Measurements from ENCODE around the gene TACR1. TPM values are rescaled to one million over a fixed set of nuclear protein-coding genes. Genes with fewer than 3 reads are reported as not detected.

TACR1 gene
- total and polyA plus RNA-seq, 2 donors (not counting 1 experiment from before 2014, with no cell fraction given) = 0.01 to 0.05 TPM

- no peak overlapping the region for H3K4me3 Mint-ChIP-seq
- POLR2A ChIA-PET = no interaction called here
- DNase-seq = no peak
Measured at GRCh38 chr2:75237296-75237695, 38.0 kb upstream of the TACR1 start.

GRCh38 chr2:75233965-75234364, 34.6 kb upstream of the TACR1 start:
- no peak for TF ChIP-seq CTCF (IDR thresholded peaks at IDR 0.05)
- TF ChIP-seq EZH2 (IDR thresholded peaks at IDR 0.05; ENCODE audit: borderline replicate concordance, insufficient read depth, low read depth, low read length, poor library complexity, severe bottlenecking) = no peak

More at GRCh38 chr2:75237296-75237695, 38.0 kb upstream of the TACR1 start:
- H3K27me3 ChIP-seq (replicated peaks in 1 of 4; ENCODE audit: control extremely low read depth in 1 of 4, control insufficient read depth in 3 of 4, insufficient read depth in 4 of 4, low read length in 3 of 4) = no peaks in the 10 kb centered on the region
- CTCF ChIA-PET = no interaction called here
- intact Hi-C loops (cut with micrococcal nuclease) = no loop called here
- H3K36me3 ChIP-seq (replicated peaks in 1 of 2; ENCODE audit: control extremely low read depth in 1 of 2, control insufficient read depth in 1 of 2, extremely low read depth in 1 of 2, insufficient read depth in 2 of 2, low read length in 1 of 2) = no peaks in the 10 kb centered on the region
- no peaks in the 10 kb centered on the region for H3K79me2 ChIP-seq (ENCODE audit: control insufficient read depth, insufficient read depth, low read length)
- ATAC-seq (ENCODE audit: low read depth) = no peak
- no peak overlapping the region for H3K4me2 ChIP-seq (replicated peaks; ENCODE audit: low read depth, low read length, poor library complexity, severe bottlenecking)
- no peaks in the 10 kb centered on the region for H4K20me1 ChIP-seq (ENCODE audit: control insufficient read depth, insufficient read depth, low read length, poor library complexity, severe bottlenecking)
- H2AFZ ChIP-seq (ENCODE audit: insufficient read depth, low read depth, low read length, poor library complexity, severe bottlenecking) = no peak overlapping the region
- H3K4me1 ChIP-seq (ENCODE audit: control insufficient read depth in 2 of 2, insufficient read depth in 2 of 2, low read length in 2 of 2) = no peaks in the 10 kb centered on the region
- H3K27ac ChIP-seq (ENCODE audit: low read length in 2 of 2) = no peak overlapping the region
- H3K9me3 ChIP-seq (ENCODE audit: control extremely low read depth in 1 of 3, control insufficient read depth in 2 of 3, insufficient read depth in 1 of 3, low read length in 2 of 3) = peaks cover 0 to 16% (median 6%) of the 10 kb centered on the region in 3 donors
- TF ChIP-seq CTCF (IDR thresholded peaks at IDR 0.05) (no peak), EZH2 (IDR thresholded peaks at IDR 0.05; ENCODE audit: borderline replicate concordance, insufficient read depth, low read depth, low read length, poor library complexity, severe bottlenecking) (no peak)
- peaks cover under 1% of the 10 kb centered on the region for H3K9me3 Mint-ChIP-seq (ENCODE audit: insufficient read depth)
- no peak overlapping the region for H3K4me3 ChIP-seq (ENCODE audit: control extremely low read depth in 1 of 5, extremely low read depth in 1 of 5, insufficient read depth in 1 of 5, low read depth in 2 of 5, low read length in 4 of 5)
- H3K27me3 Mint-ChIP-seq = peaks cover 3% of the 10 kb centered on the region
- no peaks in the 10 kb centered on the region for H3K4me1 Mint-ChIP-seq
- no peak overlapping the region for H3K9ac ChIP-seq (ENCODE audit: low read length)
- no peak overlapping the region for H3K27ac Mint-ChIP-seq
- WGBS (ENCODE audit: insufficient coverage) = 100% methylated on average over 1 of the region's 1 CpG

More at GRCh38 chr2:75233965-75234364, 34.6 kb upstream of the TACR1 start:
- Mint-ChIP-seq H3K9me3 (ENCODE audit: insufficient read depth) (no peaks in the 10 kb centered on the region), H3K4me1 (no peaks in the 10 kb centered on the region), H3K4me3 (no peak overlapping the region), H3K27ac (no peak overlapping the region), H3K27me3 (peaks cover 3% of the 10 kb centered on the region)
- H3K4me1 ChIP-seq (ENCODE audit: control insufficient read depth in 2 of 2, insufficient read depth in 2 of 2, low read length in 2 of 2) = no peaks in the 10 kb centered on the region
- no peak overlapping the region for H3K4me3 ChIP-seq (ENCODE audit: control extremely low read depth in 1 of 5, extremely low read depth in 1 of 5, insufficient read depth in 1 of 5, low read depth in 2 of 5, low read length in 4 of 5)
- 96% methylated on average over 4 of the region's 4 CpGs for WGBS (ENCODE audit: insufficient coverage)
- ChIA-PET POLR2A (no interaction called here), CTCF (no interaction called here)
- H3K27ac ChIP-seq (ENCODE audit: low read length in 2 of 2) = no peak overlapping the region
- H3K79me2 ChIP-seq (ENCODE audit: control insufficient read depth, insufficient read depth, low read length) = no peaks in the 10 kb centered on the region
- peaks cover 0 to 8% (median 0%) of the 10 kb centered on the region in 3 donors for H3K9me3 ChIP-seq (ENCODE audit: control extremely low read depth in 1 of 3, control insufficient read depth in 2 of 3, insufficient read depth in 1 of 3, low read length in 2 of 3)
- no peak overlapping the region for H3K9ac ChIP-seq (ENCODE audit: low read length)
- intact Hi-C loops (cut with micrococcal nuclease) = no loop called here
- H2AFZ ChIP-seq (ENCODE audit: insufficient read depth, low read depth, low read length, poor library complexity, severe bottlenecking) = no peak overlapping the region
- ATAC-seq (ENCODE audit: low read depth) = no peak
- H3K27me3 ChIP-seq (replicated peaks in 1 of 4; ENCODE audit: control extremely low read depth in 1 of 4, control insufficient read depth in 3 of 4, insufficient read depth in 4 of 4, low read length in 3 of 4) = no peaks in the 10 kb centered on the region
- no peak for DNase-seq
- no peak overlapping the region for H3K4me2 ChIP-seq (replicated peaks; ENCODE audit: low read depth, low read length, poor library complexity, severe bottlenecking)
- H3K36me3 ChIP-seq (replicated peaks in 1 of 2; ENCODE audit: control extremely low read depth in 1 of 2, control insufficient read depth in 1 of 2, extremely low read depth in 1 of 2, insufficient read depth in 2 of 2, low read length in 1 of 2) = no peaks in the 10 kb centered on the region
- no peaks in the 10 kb centered on the region for H4K20me1 ChIP-seq (ENCODE audit: control insufficient read depth, insufficient read depth, low read length, poor library complexity, severe bottlenecking)

Data from B cell (primary cell).